Measurements from ENCODE around the gene CMSS1. TPM values are rescaled to one million over a fixed set of nuclear protein-coding genes. Genes with fewer than 3 reads are reported as not detected.

Gene CMSS1
- total RNA-seq, 1 experiment from 2014 or later = 117 TPM

GRCh38 chr3:99777210-99777549 is 40.5 kb upstream of the CMSS1 start:
- Mint-ChIP-seq H3K4me3 (ENCODE audit: unreplicated experiment) (no peak overlapping the region), H3K4me1 (ENCODE audit: insufficient read depth, unreplicated experiment) (peaks cover 21% of the 10 kb centered on the region), H3K27ac (ENCODE audit: low read depth, unreplicated experiment) (no peak overlapping the region), H3K36me3 (ENCODE audit: insufficient read depth, unreplicated experiment) (peaks cover 19% of the 10 kb centered on the region), H3K27me3 (ENCODE audit: insufficient read depth, unreplicated experiment) (no peaks in the 10 kb centered on the region), H3K9me3 (ENCODE audit: unreplicated experiment) (no peaks in the 10 kb centered on the region)
- POLR2A ChIA-PET = no interaction called here
- intact Hi-C loops (cut with micrococcal nuclease) = no loop called here
- TF ChIP-seq CTCF (IDR thresholded peaks at IDR 0.05; ENCODE audit: unreplicated experiment) = no peak
- CTCF ChIA-PET = interaction anchor here (0.6 to 1.2 kb wide), 3 partner anchors 12 to 604 kb away, joined by 3 read pairs; no protein-coding TSS in a partner anchor
- DNase-seq (ENCODE audit: unreplicated experiment) = no peak
- BruUV-seq (replicated peaks) = no TSS peak

GRCh38 chr3:99777708-99778107 is 40.0 kb upstream of the CMSS1 start:
- Mint-ChIP-seq H3K36me3 (ENCODE audit: insufficient read depth, unreplicated experiment) (peaks cover 17% of the 10 kb centered on the region), H3K27me3 (ENCODE audit: insufficient read depth, unreplicated experiment) (no peaks in the 10 kb centered on the region), H3K4me1 (ENCODE audit: insufficient read depth, unreplicated experiment) (peaks cover 21% of the 10 kb centered on the region), H3K27ac (ENCODE audit: low read depth, unreplicated experiment) (no peak overlapping the region), H3K4me3 (ENCODE audit: unreplicated experiment) (no peak overlapping the region), H3K9me3 (ENCODE audit: unreplicated experiment) (no peaks in the 10 kb centered on the region)
- TF ChIP-seq CTCF (IDR thresholded peaks at IDR 0.05; ENCODE audit: unreplicated experiment) = no peak
- DNase-seq (ENCODE audit: unreplicated experiment) = no peak
- no TSS peak for BruUV-seq (replicated peaks)
- intact Hi-C loops (cut with micrococcal nuclease) = no loop called here
- POLR2A ChIA-PET = no interaction called here
- CTCF ChIA-PET = interaction anchor here (0.7 to 1.2 kb wide), 4 partner anchors 11 to 605 kb away, joined by 3 to 4 read pairs (median 3); no protein-coding TSS in a partner anchor

DNA sequence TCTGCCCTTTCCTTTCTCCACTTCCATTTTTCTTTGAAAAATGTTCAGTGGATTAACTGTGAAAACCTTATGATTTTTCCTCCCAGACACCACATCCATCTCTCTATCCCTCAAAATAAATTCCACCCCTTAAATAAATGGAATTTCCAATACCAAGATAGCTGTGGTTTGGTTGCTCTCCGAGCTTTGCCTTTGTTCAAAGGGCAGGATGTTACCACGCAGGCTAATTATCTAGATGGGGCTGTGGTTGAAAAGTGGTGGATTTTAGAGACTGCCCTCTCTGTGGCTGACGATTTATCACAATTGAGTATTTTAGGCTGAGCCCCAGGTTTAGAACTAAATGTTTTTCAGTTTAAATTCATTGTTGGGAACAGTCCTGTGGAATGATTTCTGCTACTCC is 36.9 kb upstream of the CMSS1 start:
- CTCF ChIA-PET = interaction anchor here (0.6 to 5.7 kb wide), 4 partner anchors 9 to 1105 kb away, joined by 3 to 30 read pairs (median 6); no protein-coding TSS in a partner anchor
- no peak for DNase-seq (ENCODE audit: unreplicated experiment)
- Mint-ChIP-seq H3K4me1 (ENCODE audit: insufficient read depth, unreplicated experiment) (peaks cover 14% of the 10 kb centered on the region), H3K36me3 (ENCODE audit: insufficient read depth, unreplicated experiment) (peaks cover 6% of the 10 kb centered on the region), H3K27me3 (ENCODE audit: insufficient read depth, unreplicated experiment) (no peaks in the 10 kb centered on the region), H3K9me3 (ENCODE audit: unreplicated experiment) (no peaks in the 10 kb centered on the region), H3K4me3 (ENCODE audit: unreplicated experiment) (no peak overlapping the region), H3K27ac (ENCODE audit: low read depth, unreplicated experiment) (no peak overlapping the region)
- no TSS peak for BruUV-seq (replicated peaks)
- TF ChIP-seq CTCF (IDR thresholded peaks at IDR 0.05; ENCODE audit: unreplicated experiment) = no peak
- POLR2A ChIA-PET = no interaction called here
- intact Hi-C loops (cut with micrococcal nuclease) = no loop called here

DNA sequence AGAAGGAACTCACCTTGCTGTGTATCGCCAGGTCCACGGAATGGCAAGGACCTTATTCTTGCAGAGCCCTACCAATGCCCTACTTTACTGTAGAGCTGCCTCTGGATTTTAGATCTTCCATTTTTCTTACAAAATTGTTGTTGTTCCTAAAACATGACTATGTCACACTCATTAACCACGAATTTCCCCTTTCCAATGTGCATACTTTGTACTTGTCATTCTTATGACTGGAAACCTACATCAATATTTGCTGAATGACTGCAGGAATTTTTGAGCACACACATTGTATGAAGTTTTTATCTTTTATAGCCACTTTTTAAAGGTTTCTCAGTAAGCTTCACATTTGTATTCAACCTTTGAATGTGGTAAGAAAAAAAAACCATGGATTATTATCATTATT is 35.9 kb upstream of the CMSS1 start:
- no TSS peak for BruUV-seq (replicated peaks)
- CTCF ChIA-PET = interaction anchor here (1.0 to 5.7 kb wide), 3 partner anchors 14 to 968 kb away, joined by 3 to 30 read pairs (median 8); no protein-coding TSS in a partner anchor
- no peak overlapping the region for H3K4me3 Mint-ChIP-seq (ENCODE audit: unreplicated experiment)
- POLR2A ChIA-PET = interaction anchor here (0.8 kb wide), 1 partner anchor 527 kb away, joined by 4 read pairs; no protein-coding TSS in a partner anchor
- H3K36me3 Mint-ChIP-seq (ENCODE audit: insufficient read depth, unreplicated experiment) = peaks cover 6% of the 10 kb centered on the region
- peaks cover 5% of the 10 kb centered on the region for H3K4me1 Mint-ChIP-seq (ENCODE audit: insufficient read depth, unreplicated experiment)
- DNase-seq (ENCODE audit: unreplicated experiment) = no peak
- H3K27ac Mint-ChIP-seq (ENCODE audit: low read depth, unreplicated experiment) = no peak overlapping the region
- H3K27me3 Mint-ChIP-seq (ENCODE audit: insufficient read depth, unreplicated experiment) = no peaks in the 10 kb centered on the region
- no peak for TF ChIP-seq CTCF (IDR thresholded peaks at IDR 0.05; ENCODE audit: unreplicated experiment)
- no peaks in the 10 kb centered on the region for H3K9me3 Mint-ChIP-seq (ENCODE audit: unreplicated experiment)
- intact Hi-C loops (cut with micrococcal nuclease) = no loop called here

Measured in MCF 10A (cell line).